T-helper 1 cell treated with Interleukin-12 subunit alpha and Interleukin-12 subunit beta and Interleukin-4 antibody, amounts not matched to agents 30 ng/mL and 1 ng/mL, for 36 hours (primary cell): ENCODE data around the gene EFTUD2. TPM values are rescaled to one million over a fixed set of nuclear protein-coding genes. Genes with fewer than 3 reads are reported as not detected.

ENCODE experiments used
- intact Hi-C: fragments of 100-400 bp; cut with micrococcal nuclease; formaldehyde crosslinking; loops from one replicate; pipeline ENCODE4 v1.15.1; 2024
- total RNA-seq: library from RNA; stranded (reverse); gene quantifications from 2 replicates; pipeline ENCODE4 v1.2.3, GENCODE V29; 2022

EFTUD2 gene
- total RNA-seq, 1 donor from 2014 or later, result 165 TPM

- intact Hi-C loops, result no loop called here
These were observed 10.2 kb downstream of the EFTUD2 start for GRCh38 chr17:44889003-44889402.

DNA sequence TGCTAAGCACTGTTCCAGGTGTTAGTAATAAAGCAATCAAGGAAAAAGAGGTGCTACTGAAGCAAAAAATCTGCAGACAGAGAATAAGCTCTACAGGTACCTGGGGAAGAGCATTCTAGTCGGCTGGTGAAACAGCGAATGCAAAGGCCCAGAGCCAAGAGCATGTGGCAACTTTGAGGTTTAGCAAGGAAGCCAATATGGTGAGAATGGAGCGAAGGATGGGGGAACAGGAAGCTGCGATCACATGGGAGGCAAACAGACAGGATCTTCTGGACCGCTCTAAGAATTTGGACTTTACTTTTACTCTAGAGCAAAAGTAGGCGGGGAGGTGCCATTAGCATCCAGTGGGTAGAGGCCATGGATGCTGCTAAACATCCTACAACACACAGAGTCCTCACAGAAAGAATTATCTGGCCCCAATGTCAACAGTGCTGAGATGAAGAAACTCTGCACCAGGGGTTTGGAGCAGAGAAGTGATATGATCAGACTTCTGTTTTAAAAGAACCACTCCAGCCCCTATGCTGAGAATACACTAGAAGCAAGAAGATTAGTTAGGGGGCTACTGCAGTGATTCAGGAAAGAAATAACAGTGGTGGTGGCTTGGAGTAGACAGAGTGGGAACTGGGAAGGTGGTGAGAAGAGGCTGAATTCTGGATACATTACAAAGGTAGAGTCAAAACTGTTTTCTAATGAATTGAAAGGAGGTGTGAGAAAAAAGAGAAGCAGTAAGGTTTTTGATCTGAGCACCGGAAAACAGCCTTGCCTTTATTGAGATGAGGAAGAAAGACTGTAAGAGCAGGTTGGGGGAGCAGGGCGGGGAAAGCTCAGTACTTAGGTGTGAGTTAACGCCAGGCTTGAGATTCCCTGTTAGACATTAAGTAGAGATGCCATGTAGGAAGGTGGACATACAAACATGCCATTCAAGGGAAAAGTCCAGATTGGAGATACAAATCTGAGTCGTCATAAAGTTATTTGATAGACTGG, 11.0 kb downstream of the EFTUD2 start:
- intact Hi-C loops, result no loop called here

- intact Hi-C loops, result no loop called here
These were observed 12.2 kb downstream of the EFTUD2 start for GRCh38 chr17:44887016-44887415.

DNA sequence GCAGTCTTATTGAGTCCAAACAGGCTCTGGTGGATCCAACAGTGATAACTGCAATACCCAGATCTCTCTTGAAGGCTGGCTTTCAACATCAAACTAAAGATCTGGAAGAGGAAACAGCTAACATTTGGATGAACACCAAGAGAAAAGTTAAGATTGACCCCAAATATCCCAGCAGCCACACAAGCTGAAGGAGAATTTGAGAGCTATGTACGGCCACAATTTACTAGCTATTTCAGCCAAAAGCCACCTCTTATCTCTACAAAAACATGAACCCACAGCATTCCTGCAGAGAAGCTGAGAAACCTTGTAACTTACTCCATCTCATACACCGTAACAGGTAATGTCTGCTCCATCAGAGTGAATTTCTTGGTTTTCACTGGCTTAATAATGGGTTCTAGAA, 14.3 kb downstream of the EFTUD2 start:
- intact Hi-C loops, result no loop called here

- intact Hi-C loops, result no loop called here
These were observed 18.1 kb downstream of the EFTUD2 start for GRCh38 chr17:44881145-44881544.

GRCh38 chr17:44880062-44880461, 19.2 kb downstream of the EFTUD2 start:
- intact Hi-C loops, result no loop called here

GRCh38 chr17:44879376-44879775, 19.9 kb downstream of the EFTUD2 start:
- intact Hi-C loops, result no loop called here

- intact Hi-C loops, result loop anchor here (1.0 kb wide), 1 partner anchor 103 kb away; no protein-coding TSS in a partner anchor
These were observed 20.5 kb downstream of the EFTUD2 start for GRCh38 chr17:44878627-44879221.

DNA sequence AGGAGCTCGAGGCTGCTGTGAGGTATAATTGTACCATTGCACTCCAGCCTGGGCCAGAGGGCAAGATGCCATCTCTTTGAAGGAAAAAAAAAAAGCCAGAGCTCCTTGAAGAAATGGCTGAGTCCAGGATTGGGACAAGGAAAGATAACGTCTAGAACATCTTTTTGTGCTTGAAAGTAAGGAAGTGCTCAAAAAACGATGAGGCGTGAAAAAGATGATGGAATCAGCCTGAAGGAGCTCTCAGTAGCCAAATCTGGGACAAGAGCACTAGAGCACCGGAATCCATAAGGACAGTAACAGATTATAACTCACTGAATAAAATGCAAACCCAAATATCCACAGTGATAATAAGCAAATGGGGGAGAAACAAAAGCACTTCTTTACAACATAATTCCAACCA, 22.1 kb downstream of the EFTUD2 start:
- intact Hi-C loops, result no loop called here

GRCh38 chr17:44875761-44876160, 23.5 kb downstream of the EFTUD2 start:
- intact Hi-C loops, result no loop called here

DNA sequence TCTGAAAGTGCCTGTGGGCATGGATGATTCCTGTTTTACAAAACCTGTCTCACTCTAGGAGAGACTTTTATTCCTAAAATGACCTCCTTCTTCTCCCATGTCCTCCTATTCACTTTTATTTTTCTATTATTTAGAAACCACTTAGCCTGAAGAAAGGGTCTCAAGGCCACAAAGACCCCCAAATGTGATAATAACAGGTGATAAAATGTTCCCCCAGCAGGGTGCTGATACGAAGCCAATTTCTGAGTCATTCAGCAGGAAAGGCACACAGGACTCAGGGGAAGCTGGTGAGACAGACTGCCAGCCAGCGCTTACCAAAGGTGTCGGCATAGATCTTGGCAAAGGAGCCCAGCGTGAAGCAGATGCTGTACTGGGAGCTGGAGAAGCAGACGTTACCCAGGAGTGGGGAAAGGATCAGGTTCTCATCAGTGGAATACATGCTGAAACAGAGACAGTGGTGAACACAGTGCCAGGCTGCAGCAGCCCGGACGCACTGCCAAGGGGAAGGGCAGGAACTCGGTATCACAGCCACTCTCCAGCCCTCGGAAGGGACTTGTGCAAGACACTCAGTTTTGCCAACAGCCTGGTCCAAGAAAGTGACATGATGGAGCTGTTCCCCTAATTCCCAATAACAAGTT, 27.0 kb downstream of the EFTUD2 start:
- intact Hi-C loops, result no loop called here

- intact Hi-C loops, result no loop called here
These were observed 27.7 kb downstream of the EFTUD2 start for GRCh38 chr17:44871556-44871955.

DNA sequence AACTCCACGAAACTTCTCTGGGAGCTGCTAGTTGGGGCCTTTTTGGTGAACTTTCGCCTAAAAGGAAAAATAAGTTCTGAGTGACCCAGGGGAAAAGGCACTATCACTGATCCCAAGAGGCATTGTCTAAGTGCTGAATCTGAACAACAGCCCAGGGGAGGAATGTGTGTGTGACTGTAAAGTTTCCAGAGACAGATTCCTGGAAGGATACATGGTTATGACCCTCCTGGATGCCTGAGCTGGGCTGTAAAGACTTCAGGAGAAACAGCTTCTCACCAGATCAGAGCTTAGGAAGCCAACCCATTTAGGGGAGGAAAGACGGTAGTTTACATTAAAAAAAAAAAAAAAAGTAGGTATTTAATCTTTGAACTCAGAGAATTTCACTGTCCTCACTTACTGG, 31.4 kb downstream of the EFTUD2 start:
- intact Hi-C loops, result no loop called here

DNA sequence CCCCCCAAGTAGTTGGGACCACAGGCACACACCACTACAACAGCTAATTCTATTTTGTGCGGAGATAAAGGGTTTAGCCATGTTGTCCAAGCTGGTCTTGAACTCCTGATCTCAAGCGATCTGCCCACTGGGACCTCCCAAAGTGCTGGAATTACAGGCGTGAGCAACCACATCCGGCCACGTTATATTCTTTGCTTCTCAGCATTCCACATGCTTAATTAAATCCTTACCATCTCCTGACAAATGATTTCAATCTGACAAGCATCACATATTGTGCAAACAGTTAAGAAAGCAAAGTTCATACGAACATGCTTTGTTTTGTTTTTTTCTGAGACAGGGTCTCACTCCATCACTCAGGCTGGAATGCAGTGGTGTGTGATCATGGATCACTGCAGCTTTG, 33.3 kb downstream of the EFTUD2 start:
- intact Hi-C loops, result loop anchor here (1.0 kb wide), 2 partner anchors 87 to 91 kb away; no protein-coding TSS in a partner anchor

- intact Hi-C loops, result loop anchor here (1.0 kb wide), 2 partner anchors 86 to 90 kb away; no protein-coding TSS in a partner anchor
These were observed 34.0 kb downstream of the EFTUD2 start for GRCh38 chr17:44865231-44865660.

DNA sequence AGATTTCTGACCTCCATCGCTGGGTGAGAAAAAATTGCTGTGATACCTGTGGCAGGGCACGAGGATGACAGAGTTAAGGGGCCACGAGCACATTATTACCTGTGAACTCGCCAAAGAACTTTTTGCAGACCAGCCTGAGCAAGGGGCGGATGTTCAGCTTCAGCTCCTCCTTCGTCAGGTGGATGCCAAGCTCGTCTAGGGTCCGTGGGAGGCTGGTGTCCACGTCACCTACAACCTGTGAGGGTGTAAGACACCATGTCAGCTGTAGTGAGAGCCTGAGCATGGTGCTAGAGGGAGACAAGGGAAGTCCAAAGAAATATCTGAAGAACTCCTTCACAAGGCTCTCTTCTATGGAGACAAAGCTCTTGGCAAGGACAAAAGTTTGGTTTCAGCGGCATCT, 34.4 kb downstream of the EFTUD2 start:
- intact Hi-C loops, result loop anchor here (1.0 kb wide), 2 partner anchors 86 to 90 kb away; no protein-coding TSS in a partner anchor

DNA sequence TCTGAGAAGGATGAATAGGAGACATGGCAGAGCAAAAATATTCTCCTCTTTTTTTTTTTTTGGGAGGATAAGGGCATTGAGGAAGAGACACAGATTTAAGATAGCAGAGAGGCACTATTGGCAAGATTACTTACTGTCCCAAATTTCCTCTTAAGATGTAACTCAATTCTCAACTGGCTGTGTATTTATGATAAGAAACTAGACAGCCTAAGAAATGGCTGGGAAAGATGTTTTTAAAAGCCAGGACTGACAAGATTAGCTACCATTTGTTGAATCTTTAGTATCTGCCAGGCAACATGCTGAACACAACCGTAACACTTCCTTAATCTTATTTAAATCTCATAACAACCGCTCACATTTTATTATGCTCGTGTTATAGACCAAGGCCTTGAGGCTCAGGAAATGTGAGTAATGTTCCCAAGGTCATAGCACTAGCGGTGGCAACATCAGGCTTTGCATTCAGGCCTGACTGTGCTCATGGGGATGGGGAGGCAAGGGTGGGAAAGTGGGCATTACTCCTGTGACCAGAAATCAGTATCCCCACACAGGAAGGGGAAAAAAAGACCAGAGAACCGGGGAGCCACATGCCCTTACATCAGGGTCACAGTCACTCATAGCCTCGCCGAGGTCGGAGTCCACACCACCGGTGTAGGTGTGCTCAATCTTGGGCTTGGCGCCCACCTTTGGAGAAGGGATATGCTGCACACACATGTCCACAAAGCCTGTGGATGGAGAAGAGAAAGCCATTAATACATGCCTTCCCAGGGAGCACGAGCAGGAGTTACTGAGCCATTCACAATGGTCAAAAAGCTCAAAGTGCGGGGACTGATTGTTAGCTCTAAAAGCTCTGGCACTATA, 36.0 kb downstream of the EFTUD2 start:
- intact Hi-C loops, result no loop called here

GRCh38 chr17:44862278-44862914, 36.8 kb downstream of the EFTUD2 start:
- intact Hi-C loops, result no loop called here

GRCh38 chr17:44859701-44860100, 39.5 kb downstream of the EFTUD2 start:
- intact Hi-C loops, result no loop called here

DNA sequence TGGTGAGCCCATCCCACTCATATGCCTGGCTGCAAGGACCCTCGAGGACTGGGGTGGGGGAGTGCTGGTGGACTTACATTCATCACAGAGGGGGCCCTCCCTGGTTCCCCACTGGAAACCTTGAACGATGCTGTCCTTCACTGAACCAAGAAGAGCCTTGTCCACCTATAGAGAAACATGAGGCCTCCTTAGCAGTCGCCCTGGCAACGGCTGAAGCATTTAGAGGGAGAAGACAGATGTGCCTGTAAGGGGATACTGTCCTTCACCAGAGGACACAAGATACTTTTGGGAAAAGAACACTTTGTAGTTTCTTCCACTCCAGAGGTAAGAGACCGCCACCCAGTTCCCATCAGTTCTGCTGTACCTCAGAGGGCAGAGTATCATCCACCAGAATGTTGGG, 45.1 kb downstream of the EFTUD2 start:
- intact Hi-C loops, result no loop called here
